HepG2 (cell line): Measurements from ENCODE around the gene FLG2. TPM values are rescaled to one million over a fixed set of nuclear protein-coding genes. Genes with fewer than 3 reads are reported as not detected.

Source experiments
- ATAC-seq: fragments of 200-7000 bp; cut with Tn5 transposase; 3 replicates; pipeline ENCODE4 v1.9.1; 2020; ENCODE audit warnings: mild to moderate bottlenecking, moderate library complexity
- BruUV-seq: library from RNA; stranded (reverse); fragments of 400-500 nt; replicated peaks from 2 replicates; lab custom pipeline; 2021; lab: Mats Ljungman, UMichigan
- CTCF ChIA-PET: fragments of 300-600 bp; formaldehyde crosslinking; extraction: SDS; loops from one replicate; lab custom pipeline; 2021; ENCODE audit warnings: low total read pairs, inconsistent platforms, low intra/inter-chr PET ratio; lab: Yijun Ruan, JAX
- POLR2A ChIA-PET: fragments of 350-600 bp; sonication (Branson Sonifier 250); formaldehyde crosslinking; loops from one replicate; lab custom pipeline; 2020; ENCODE audit warnings: antibody characterized with exemption, inconsistent platforms; lab: Yijun Ruan, JAX
- DNase-seq: peaks from one replicate; pipeline ENCODE4 v3.0.0-alpha.2; 2015; ENCODE audit warnings: low spot score
- FAIRE-seq: peaks from 3 replicates; lab custom pipeline; 2011; peaks lifted over from hg19 to GRCh38; lab: Jason Lieb, UNC
- H2AFZ ChIP-seq: one replicate; pipeline ENCODE4 v1.6.1; 2011; ENCODE audit warnings: low read length, inconsistent platforms
- H3K27ac ChIP-seq: fragments of 300-600 bp; 3 replicates; pipeline ENCODE4 v1.8.0; 2011; ENCODE audit warnings: mixed run types, mild to moderate bottlenecking, mixed read lengths, low read length, inconsistent platforms; ENCODE audit not compliant: insufficient read depth; ENCODE audit errors: extremely low read length
- H3K27me3 ChIP-seq, 2 experiments: fragments of 200-600 bp in 1 of 2; 2 replicates in 1 of 2; 3 replicates in 1 of 2; pipeline versions ENCODE4 v1.6.0 to v1.8.0; 2011; ENCODE audit warnings: low read length in 2 of 2, mild to moderate bottlenecking in 2 of 2, moderate library complexity in 2 of 2, inconsistent platforms in 1 of 2; ENCODE audit not compliant: insufficient read depth in 2 of 2, control insufficient read depth in 1 of 2
- H3K36me3 ChIP-seq, 2 experiments: fragments of 200-600 bp in 1 of 2; replicated peaks in 1 of 2; 2 replicates in 1 of 2; 3 replicates in 1 of 2; pipeline versions ENCODE4 v1.5.1 to v1.8.0; 2011; ENCODE audit warnings: low read length in 2 of 2, inconsistent platforms in 1 of 2; ENCODE audit not compliant: insufficient read depth in 2 of 2, control insufficient read depth in 1 of 2
- H3K4me1 ChIP-seq: 2 replicates; pipeline ENCODE4 v1.5.1; 2012; ENCODE audit warnings: low read length, inconsistent platforms; ENCODE audit not compliant: insufficient read depth
- H3K4me2 ChIP-seq: 2 replicates; pipeline ENCODE4 v1.6.0; 2011; ENCODE audit warnings: low read depth, low read length, inconsistent platforms
- H3K4me3 ChIP-seq, 3 experiments: fragments of 200-600 bp in 1 of 3; sonication (generic), shearing (Covaris generic) in 1 of 3; replicated peaks in 1 of 3; 2 replicates each; pipeline ENCODE4 v1.5.1; 2011 to 2016; ENCODE audit warnings: low read length in 3 of 3, inconsistent platforms in 2 of 3, low read depth in 2 of 3, mild to moderate bottlenecking in 2 of 3, control low read depth in 1 of 3, mixed read lengths in 1 of 3; ENCODE audit not compliant: insufficient read depth in 1 of 3
- H3K79me2 ChIP-seq: one replicate; pipeline ENCODE4 v1.6.1; 2011; ENCODE audit warnings: low read length, inconsistent platforms; ENCODE audit not compliant: insufficient read depth
- H3K9ac ChIP-seq: 2 replicates; pipeline ENCODE4 v1.6.0; 2011; ENCODE audit warnings: mild to moderate bottlenecking, low read depth, low read length, inconsistent platforms; ENCODE audit not compliant: insufficient read depth
- H3K9me3 ChIP-seq: 2 replicates; pipeline ENCODE4 v1.5.1; 2012; ENCODE audit warnings: mild to moderate bottlenecking, low read length
- H4K20me1 ChIP-seq: 2 replicates; pipeline ENCODE4 v1.6.0; 2011; ENCODE audit warnings: inconsistent platforms, mild to moderate bottlenecking, low read length, moderate library complexity; ENCODE audit not compliant: insufficient read depth
- ATRX ChIP-seq: sonication (generic); formaldehyde crosslinking; IDR thresholded peaks from 2 replicates; pipeline ENCODE4 v1.4.0; 2020; ENCODE audit warnings: missing genetic modification reagents, borderline replicate concordance
- FOXK2 ChIP-seq: fragments of 450-650 bp; IDR thresholded peaks from 2 replicates; pipeline ENCODE4 v1.6.1; 2016
- PRPF4 ChIP-seq: fragments of 200-400 bp; formaldehyde crosslinking; IDR thresholded peaks from 2 replicates; pipeline ENCODE4 v1.6.1; 2016; ENCODE audit warnings: low read length, low read depth; ENCODE audit not compliant: poor library complexity, severe bottlenecking
- SAFB2 ChIP-seq: sonication (generic); formaldehyde crosslinking; IDR thresholded peaks from 2 replicates; pipeline ENCODE4 v1.5.1; 2020; ENCODE audit warnings: missing genetic modification reagents, low read depth, mild to moderate bottlenecking, borderline replicate concordance
- SCMH1 ChIP-seq: sonication (generic); formaldehyde crosslinking; IDR thresholded peaks from 2 replicates; pipeline ENCODE4 v1.9.0; 2021; ENCODE audit warnings: missing genetic modification reagents, mild to moderate bottlenecking, borderline replicate concordance
- THAP7 ChIP-seq: sonication (generic); formaldehyde crosslinking; IDR thresholded peaks from 2 replicates; pipeline ENCODE4 v1.8.1; 2023; ENCODE audit warnings: mild to moderate bottlenecking, missing genetic modification reagents
- ZNF737 ChIP-seq: sonication (generic); formaldehyde crosslinking; IDR thresholded peaks from 2 replicates; pipeline ENCODE4 v1.5.0; 2020; ENCODE audit warnings: missing genetic modification reagents, mild to moderate bottlenecking, borderline replicate concordance
- ZNF746 ChIP-seq: sonication (generic); formaldehyde crosslinking; IDR thresholded peaks from 2 replicates; pipeline ENCODE4 v1.8.0; 2022; ENCODE audit warnings: mild to moderate bottlenecking, missing genetic modification reagents
- ZNF772 ChIP-seq: sonication (generic); formaldehyde crosslinking; IDR thresholded peaks from 2 replicates; pipeline ENCODE4 v1.5.0; 2020; ENCODE audit warnings: mild to moderate bottlenecking, missing genetic modification reagents
- ZNF850 ChIP-seq: sonication (generic); formaldehyde crosslinking; conservative IDR thresholded peaks from 2 replicates; pipeline ENCODE4 v1.9.0; 2021; ENCODE audit warnings: mild to moderate bottlenecking, missing genetic modification reagents
- ZXDC ChIP-seq: sonication (generic); formaldehyde crosslinking; IDR thresholded peaks from 2 replicates; pipeline ENCODE4 v1.5.0; 2020; ENCODE audit warnings: mild to moderate bottlenecking, missing genetic modification reagents
- WGBS: methylation state at CpG from one replicate; pipeline ENCODE4 v1.1.6; 2017; ENCODE audit warnings: low lambda C conversion rate; 5-methylcytosine and 5-hydroxymethylcytosine counted together
- in situ Hi-C: cut with HindIII; loops from 2 replicates; pipeline ENCODE4 v1.10.0; 2017; ENCODE audit warnings: low pct_unique_long_range_greater_than_20kb; ENCODE audit not compliant: extremely low pct_ligation_motif_present
- intact Hi-C: fragments of 100-400 bp; cut with micrococcal nuclease; formaldehyde crosslinking; loops from one replicate; pipeline ENCODE4 v1.10.0; 2022; ENCODE audit not compliant: unreplicated experiment
- polyA plus RNA-seq, 8 experiments: library from polyadenylated mRNA; depleted of rRNA in 3 of 8; stranded (reverse) in 7 of 8; unstranded in 1 of 8; fragments of >200 nt; fragmentation: Illumina TruSeq in 4 of 8; extraction: Trizol in 4 of 8; gene quantifications; 2 replicates each; pipeline versions ENCODE4 v1.2.1 to v1.2.3, GENCODE V29; 2011 to 2016; ENCODE audit warnings: low read depth in 4 of 8, missing spikeins in 1 of 8, mixed read lengths in 1 of 8; ENCODE audit not compliant: insufficient read depth in 1 of 8
- total RNA-seq, 5 experiments: library from RNA; depleted of rRNA; stranded (reverse); fragments of >200 nt; fragmentation: Illumina TruSeq; extraction: Trizol; gene quantifications; 2 replicates each; pipeline ENCODE4 v1.2.3, GENCODE V29; 2016; ENCODE audit warnings: low read depth in 1 of 5
- TF ChIP-seq, protein P1 (sequence below): sonication (generic); formaldehyde crosslinking; IDR thresholded peaks from 2 replicates; pipeline ENCODE4 v1.8.1; 2022; ENCODE audit warnings: low read depth, mild to moderate bottlenecking, missing genetic modification reagents
- TF ChIP-seq, protein P2 (sequence below): sonication (generic); formaldehyde crosslinking; IDR thresholded peaks from 2 replicates; pipeline ENCODE4 v1.4.0; 2020; ENCODE audit warnings: low read depth, mild to moderate bottlenecking, missing genetic modification reagents

FLG2 gene
- total and polyA plus RNA-seq, 2 of the 13 experiments (the other 11 are each of a cell fraction or from before 2014, with no cell fraction given): not detected

GRCh38 chr1:152372672-152373071 is 12.9 kb upstream of the FLG2 start (continued):
- TF ChIP-seq, protein P1, sequence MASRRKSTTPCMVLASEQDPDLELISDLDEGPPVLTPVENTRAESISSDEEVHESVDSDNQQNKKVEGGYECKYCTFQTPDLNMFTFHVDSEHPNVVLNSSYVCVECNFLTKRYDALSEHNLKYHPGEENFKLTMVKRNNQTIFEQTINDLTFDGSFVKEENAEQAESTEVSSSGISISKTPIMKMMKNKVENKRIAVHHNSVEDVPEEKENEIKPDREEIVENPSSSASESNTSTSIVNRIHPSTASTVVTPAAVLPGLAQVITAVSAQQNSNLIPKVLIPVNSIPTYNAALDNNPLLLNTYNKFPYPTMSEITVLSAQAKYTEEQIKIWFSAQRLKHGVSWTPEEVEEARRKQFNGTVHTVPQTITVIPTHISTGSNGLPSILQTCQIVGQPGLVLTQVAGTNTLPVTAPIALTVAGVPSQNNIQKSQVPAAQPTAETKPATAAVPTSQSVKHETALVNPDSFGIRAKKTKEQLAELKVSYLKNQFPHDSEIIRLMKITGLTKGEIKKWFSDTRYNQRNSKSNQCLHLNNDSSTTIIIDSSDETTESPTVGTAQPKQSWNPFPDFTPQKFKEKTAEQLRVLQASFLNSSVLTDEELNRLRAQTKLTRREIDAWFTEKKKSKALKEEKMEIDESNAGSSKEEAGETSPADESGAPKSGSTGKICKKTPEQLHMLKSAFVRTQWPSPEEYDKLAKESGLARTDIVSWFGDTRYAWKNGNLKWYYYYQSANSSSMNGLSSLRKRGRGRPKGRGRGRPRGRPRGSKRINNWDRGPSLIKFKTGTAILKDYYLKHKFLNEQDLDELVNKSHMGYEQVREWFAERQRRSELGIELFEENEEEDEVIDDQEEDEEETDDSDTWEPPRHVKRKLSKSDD (CRISPR knock-in tag): no peak
- no peak for TF ChIP-seq ATRX (CRISPR knock-in tag)
- TF ChIP-seq SAFB2: no peak
- TF ChIP-seq ZNF772: no peak
- TF ChIP-seq ZXDC: no peak

DNA sequence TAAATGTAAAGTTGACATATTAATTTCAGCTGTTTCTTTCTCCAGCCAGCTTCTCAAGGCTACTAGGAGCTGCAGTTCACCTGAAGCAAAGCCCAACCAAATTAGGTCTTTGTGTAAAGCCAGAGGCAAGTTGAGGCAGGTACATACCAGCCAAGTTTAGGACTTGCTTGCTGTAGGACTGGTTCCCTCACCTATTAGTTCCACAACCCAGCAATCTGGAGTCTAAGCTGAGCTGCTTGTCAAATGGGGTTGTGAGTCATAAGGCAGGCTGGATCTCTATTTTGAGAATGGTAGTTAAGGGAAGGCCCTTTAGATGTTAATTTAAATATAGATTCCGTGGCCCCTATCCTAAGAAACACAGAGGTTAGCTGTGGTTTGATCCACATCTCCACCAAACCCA is 7.6 kb upstream of the FLG2 start:
- no peak overlapping the region for H3K4me3 ChIP-seq
- POLR2A ChIA-PET: no interaction called here
- FAIRE-seq (no peak), ATAC-seq (no peak), DNase-seq (no peak)
- no TSS peak for BruUV-seq
- no peaks in the 10 kb centered on the region for H4K20me1 ChIP-seq
- CTCF ChIA-PET: no interaction called here
- H3K27ac ChIP-seq: no peak overlapping the region
- H3K9me3 ChIP-seq: peaks cover 6% of the 10 kb centered on the region; the same call in 1 of the 2 replicates
- no peak overlapping the region for H3K4me2 ChIP-seq
- H3K4me1 ChIP-seq: no peaks in the 10 kb centered on the region
- in situ Hi-C loops: no loop called here
- no peak for TF ChIP-seq ZNF850 (CRISPR knock-in tag)
- no peak for TF ChIP-seq THAP7 (CRISPR knock-in tag)
- TF ChIP-seq, protein P2, sequence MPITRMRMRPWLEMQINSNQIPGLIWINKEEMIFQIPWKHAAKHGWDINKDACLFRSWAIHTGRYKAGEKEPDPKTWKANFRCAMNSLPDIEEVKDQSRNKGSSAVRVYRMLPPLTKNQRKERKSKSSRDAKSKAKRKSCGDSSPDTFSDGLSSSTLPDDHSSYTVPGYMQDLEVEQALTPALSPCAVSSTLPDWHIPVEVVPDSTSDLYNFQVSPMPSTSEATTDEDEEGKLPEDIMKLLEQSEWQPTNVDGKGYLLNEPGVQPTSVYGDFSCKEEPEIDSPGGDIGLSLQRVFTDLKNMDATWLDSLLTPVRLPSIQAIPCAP (CRISPR knock-in tag): no peak
- TF ChIP-seq SCMH1 (CRISPR knock-in tag): no peak
- no peak for TF ChIP-seq FOXK2
- TF ChIP-seq PRPF4: no peak
- TF ChIP-seq ZNF746 (CRISPR knock-in tag): no peak
- TF ChIP-seq ZNF737 (CRISPR knock-in tag): no peak
- no peak overlapping the region for H3K9ac ChIP-seq
- H3K27me3 ChIP-seq: no peaks in the 10 kb centered on the region
- H3K36me3 ChIP-seq: no peaks in the 10 kb centered on the region
- WGBS: 5% methylated on average over 1 of the region's 1 CpG
- H2AFZ ChIP-seq: no peak overlapping the region
- intact Hi-C loops: no loop called here
- H3K79me2 ChIP-seq: no peaks in the 10 kb centered on the region
